Stomach (tissue), 9 donors: ENCODE data around the gene TRHDE. TPM values are rescaled to one million over a fixed set of nuclear protein-coding genes. Genes with fewer than 3 reads are reported as not detected.

Experiments
- DNase-seq, 2 donors: peaks; one replicate each; pipeline versions ENCODE4 v3.0.0 to v3.0.0-alpha.2; 2013 to 2019
- H3K27ac ChIP-seq, 5 donors: fragments of 200-600 bp in 4 of 5; sonication (generic) in 4 of 5; one replicate each; pipeline ENCODE4 v1.5.1; 2013 to 2019; ENCODE audit warnings: mild to moderate bottlenecking in 1 of 5, moderate library complexity in 1 of 5
- H3K27me3 ChIP-seq, 3 donors: fragments of 200-600 bp; sonication (generic); one replicate each; pipeline ENCODE4 v1.5.1; 2017 to 2019; ENCODE audit warnings: mixed run types in 1 of 3
- H3K36me3 ChIP-seq, 4 donors: fragments of 200-600 bp; sonication (generic); 1 replicate in 3 of 4; 2 replicates in 1 of 4; pipeline ENCODE4 v1.5.1; 2016 to 2019
- H3K4me1 ChIP-seq, 4 donors: fragments of 200-600 bp; sonication (generic); one replicate each; pipeline ENCODE4 v1.5.1; 2016 to 2019
- H3K4me3 ChIP-seq, 4 donors: fragments of 200-600 bp; sonication (generic) in 3 of 4; one replicate each; pipeline ENCODE4 v1.5.1; 2016 to 2019; ENCODE audit warnings: mild to moderate bottlenecking in 1 of 4
- H3K9me3 ChIP-seq, 4 donors: fragments of 200-600 bp; sonication (generic); one replicate each; pipeline ENCODE4 v1.5.1; 2016 to 2019
- EP300 ChIP-seq: sonication (generic); formaldehyde crosslinking; IDR thresholded peaks from one replicate; pipeline ENCODE4 v1.6.1; 2017; ENCODE audit warnings: antibody characterized with exemption
- POLR2A ChIP-seq, 4 donors: fragments of 450-650 bp; IDR thresholded peaks; one replicate each; pipeline ENCODE4 v1.6.1; 2016; ENCODE audit warnings: antibody characterized with exemption in 4 of 4, control low read depth in 2 of 4, mild to moderate bottlenecking in 1 of 4, moderate library complexity in 1 of 4
- POLR2AphosphoS5 ChIP-seq, 3 donors: sonication (generic); formaldehyde crosslinking; IDR thresholded peaks; one replicate each; pipeline ENCODE4 v1.6.1; 2016; ENCODE audit warnings: antibody characterized with exemption in 3 of 3
- WGBS, 5 donors: extraction: QIAGEN DNeasy Blood & Tissue Kit in 3 of 5; methylation state at CpG; one replicate each; pipeline versions ENCODE4 v1.1.5 to v1.1.7; 2013 to 2018; 5-methylcytosine and 5-hydroxymethylcytosine counted together
- intact Hi-C: fragments of 100-400 bp; cut with DNase I; formaldehyde crosslinking; loops from one replicate; pipeline ENCODE4 v1.15.1; 2023; ENCODE audit warnings: low total_unique reads
- polyA plus RNA-seq, 3 donors: library from polyadenylated mRNA; stranded (reverse); fragments of 200-250 nt; gene quantifications; one replicate each; pipeline ENCODE4 v1.2.3, GENCODE V29; 2013
- total RNA-seq, 5 donors: library from RNA; depleted of rRNA; stranded (reverse); fragments of >200 nt; gene quantifications; one replicate each; pipeline versions ENCODE4 v1.1.0 to v1.2.3, GENCODE V29; 2014 to 2016
- TF ChIP-seq, protein P1 (sequence below), 7 experiments: fragments of 450-650 bp in 4 of 7; fragments of 200-600 bp in 3 of 7; sonication (generic) in 3 of 7; IDR thresholded peaks; one replicate each; pipeline ENCODE4 v1.5.1; 2016 to 2019; ENCODE audit warnings: antibody characterized with exemption in 7 of 7, control low read depth in 2 of 7, mild to moderate bottlenecking in 1 of 7
- donor health status: healthy with polysubstance abuse.
- donor health status: Bipolar disorder and iron deficiency.
- donor health status: healthy.

TRHDE gene
- total and polyA plus RNA-seq, 8 donors: 0.13 to 75.3 (median 3.2) TPM

DNA sequence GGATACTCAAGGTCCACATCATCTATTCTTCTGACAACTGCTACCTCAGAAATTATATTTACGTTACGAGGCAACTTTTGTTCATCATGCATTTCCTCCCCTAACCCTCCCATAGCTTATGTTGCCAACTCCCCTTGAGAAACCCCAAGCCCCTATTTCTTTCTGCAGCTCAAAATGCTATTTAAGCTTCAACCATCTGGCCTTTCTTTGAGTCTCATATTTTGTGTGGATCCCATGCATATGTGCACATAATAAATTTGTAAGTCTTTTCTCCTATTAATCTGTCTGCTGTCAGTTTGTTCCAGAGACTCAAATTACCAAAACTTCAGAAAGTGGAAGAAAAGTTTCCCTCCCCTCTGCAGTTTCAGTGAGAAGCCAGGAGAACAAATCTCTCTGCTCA is 444.1 kb downstream of the TRHDE start:
- no peaks in the 10 kb centered on the region for H3K4me1 ChIP-seq
- peaks cover 0 to 10% (median 0%) of the 10 kb centered on the region in 4 donors for H3K9me3 ChIP-seq
- 77 to 89% (median 84%) methylated on average over 2 of the region's 2 CpGs for WGBS, 5 donors
- H3K27ac ChIP-seq: no peak overlapping the region
- H3K27me3 ChIP-seq: peaks cover 0 to 5% (median 0%) of the 10 kb centered on the region in 3 donors
- TF ChIP-seq, protein P1, sequence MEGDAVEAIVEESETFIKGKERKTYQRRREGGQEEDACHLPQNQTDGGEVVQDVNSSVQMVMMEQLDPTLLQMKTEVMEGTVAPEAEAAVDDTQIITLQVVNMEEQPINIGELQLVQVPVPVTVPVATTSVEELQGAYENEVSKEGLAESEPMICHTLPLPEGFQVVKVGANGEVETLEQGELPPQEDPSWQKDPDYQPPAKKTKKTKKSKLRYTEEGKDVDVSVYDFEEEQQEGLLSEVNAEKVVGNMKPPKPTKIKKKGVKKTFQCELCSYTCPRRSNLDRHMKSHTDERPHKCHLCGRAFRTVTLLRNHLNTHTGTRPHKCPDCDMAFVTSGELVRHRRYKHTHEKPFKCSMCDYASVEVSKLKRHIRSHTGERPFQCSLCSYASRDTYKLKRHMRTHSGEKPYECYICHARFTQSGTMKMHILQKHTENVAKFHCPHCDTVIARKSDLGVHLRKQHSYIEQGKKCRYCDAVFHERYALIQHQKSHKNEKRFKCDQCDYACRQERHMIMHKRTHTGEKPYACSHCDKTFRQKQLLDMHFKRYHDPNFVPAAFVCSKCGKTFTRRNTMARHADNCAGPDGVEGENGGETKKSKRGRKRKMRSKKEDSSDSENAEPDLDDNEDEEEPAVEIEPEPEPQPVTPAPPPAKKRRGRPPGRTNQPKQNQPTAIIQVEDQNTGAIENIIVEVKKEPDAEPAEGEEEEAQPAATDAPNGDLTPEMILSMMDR (IDR thresholded peaks at IDR 0.05): no peak
- TF ChIP-seq POLR2A (IDR thresholded peaks at IDR 0.05): no peak
- no peak overlapping the region for H3K4me3 ChIP-seq
- no peak for DNase-seq
- intact Hi-C loops: no loop called here
- no peaks in the 10 kb centered on the region for H3K36me3 ChIP-seq

DNA sequence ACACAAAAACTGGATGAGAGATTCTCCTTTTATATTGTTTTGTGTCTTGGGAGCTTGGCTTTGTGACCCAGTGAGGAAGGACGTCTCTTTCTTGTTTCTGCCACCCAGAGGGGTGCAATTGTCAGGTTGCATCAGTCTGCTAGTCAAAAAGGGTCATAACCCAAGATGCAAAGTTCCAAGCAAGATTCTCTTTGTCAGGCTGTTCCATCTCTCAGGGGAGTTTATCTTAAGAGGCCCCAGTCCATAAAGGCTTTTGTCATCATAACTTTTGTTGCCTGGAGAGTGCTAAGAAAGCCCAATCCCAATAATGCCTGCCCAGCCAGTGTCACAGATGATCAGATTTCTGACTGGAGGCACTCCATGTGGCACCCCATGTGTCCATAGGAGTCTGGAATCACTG is 444.9 kb downstream of the TRHDE start:
- intact Hi-C loops: no loop called here
- Histone ChIP-seq H3K4me1 (no peaks in the 10 kb centered on the region), H3K9me3 (peaks cover 0 to 16% (median 0%) of the 10 kb centered on the region in 4 donors), H3K27me3 (peaks cover 0 to 5% (median 0%) of the 10 kb centered on the region in 3 donors), H3K27ac (no peak overlapping the region), H3K4me3 (no peak overlapping the region), H3K36me3 (no peaks in the 10 kb centered on the region)
- 15 to 33% (median 22%) methylated on average over 1 of the region's 1 CpG for WGBS, 5 donors
- TF ChIP-seq, protein P1 (IDR thresholded peaks at IDR 0.05): no peak
- TF ChIP-seq POLR2AphosphoS5 (IDR thresholded peaks at IDR 0.05): no peak
- no peak for TF ChIP-seq EP300
- no peak for TF ChIP-seq POLR2A (IDR thresholded peaks at IDR 0.05)
- no peak for DNase-seq
